Activated CD4-positive, alpha-beta T cell treated with anti-CD3 and anti-CD28 coated beads, Interleukin-2, amount 10 ng/mL, durations not matched to agents 24 days and 14 days (primary cell): ENCODE data around the gene TTC31. TPM values are rescaled to one million over a fixed set of nuclear protein-coding genes. Genes with fewer than 3 reads are reported as not detected.
A peak's percentile ranks its signal among the peaks of the same experiment; 100 is the strongest.

Experiments
- DNase-seq: peaks from one replicate; pipeline ENCODE4 v3.0.0; 2022
- H3K27ac Mint-ChIP-seq: one replicate; pipeline ENCODE4 v1.8.0; 2022; ENCODE audit warnings: mild to moderate bottlenecking, mixed read lengths
- H3K27me3 Mint-ChIP-seq: one replicate; pipeline ENCODE4 v1.8.0; 2022; ENCODE audit warnings: mixed read lengths
- H3K36me3 Mint-ChIP-seq: one replicate; pipeline ENCODE4 v1.8.0; 2022; ENCODE audit warnings: low read depth, mild to moderate bottlenecking, mixed read lengths
- H3K4me1 Mint-ChIP-seq: one replicate; pipeline ENCODE4 v1.8.0; 2021; ENCODE audit warnings: mixed read lengths
- H3K4me3 Mint-ChIP-seq: one replicate; pipeline ENCODE4 v1.8.0; 2022; ENCODE audit warnings: mild to moderate bottlenecking, moderate library complexity, mixed read lengths
- H3K9me3 Mint-ChIP-seq: one replicate; pipeline ENCODE4 v1.8.0; 2021; ENCODE audit warnings: mixed read lengths
- intact Hi-C: fragments of 100-400 bp; cut with micrococcal nuclease; formaldehyde crosslinking; loops from one replicate; pipeline ENCODE4 v1.15.1; 2023
- total RNA-seq: library from RNA; stranded (reverse); gene quantifications from 2 replicates; pipeline ENCODE4 v1.2.3, GENCODE V29; 2022

TTC31 gene
- total RNA-seq, 1 donor from 2014 or later = 31.5 TPM

DNA sequence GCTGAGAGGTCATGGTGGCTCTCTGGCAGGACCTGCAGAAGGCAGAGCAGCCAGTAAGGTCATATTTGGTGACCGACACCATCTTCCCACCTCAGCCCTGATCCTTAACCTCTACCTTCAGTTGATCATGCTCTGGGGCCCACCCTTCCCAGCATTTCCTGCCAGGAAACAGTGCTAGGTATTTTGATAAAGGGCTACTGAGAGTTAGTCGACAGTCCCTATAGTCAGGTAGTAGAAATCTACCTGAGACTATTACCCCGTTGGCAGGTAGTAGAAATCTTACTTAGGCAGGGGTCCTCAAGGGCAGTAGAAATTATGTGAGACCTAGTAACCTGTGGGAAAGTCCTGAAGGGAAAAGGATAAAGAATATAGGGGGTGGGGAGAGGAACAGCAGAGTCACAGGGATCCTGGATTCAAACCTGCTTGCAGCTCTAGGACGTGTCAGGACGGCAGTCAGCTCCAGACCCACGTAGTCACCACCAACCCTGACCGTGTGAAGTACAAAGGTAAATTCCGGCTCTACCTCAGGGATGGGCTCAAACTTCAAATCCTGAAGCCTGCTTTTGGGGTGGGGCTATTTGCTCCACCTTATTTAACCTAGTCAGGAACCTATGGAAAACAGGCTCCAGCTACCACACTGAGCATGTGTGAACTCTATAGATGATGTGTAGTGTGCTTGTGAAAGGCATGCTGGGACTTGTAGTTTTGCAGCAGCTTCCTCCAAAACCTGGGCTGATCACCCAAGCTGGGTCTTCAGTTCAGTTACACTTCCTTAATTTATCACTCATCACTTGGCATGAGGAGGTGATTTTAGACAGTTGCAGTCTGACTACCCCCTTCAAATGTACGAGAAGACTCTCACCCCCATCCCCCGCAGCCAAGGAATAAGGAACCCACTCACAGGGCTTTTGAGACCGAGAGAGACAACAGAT, 43.1 kb downstream of the TTC31 start, which contains the start of gene DQX1:
DQX1 (minus strand) TSS at position 515 of the 932 bp plus-strand sequence; CDS start at position 13, 502 bp downstream.
- Mint-ChIP-seq H3K27me3 (peaks cover 5% of the 10 kb centered on the region), H3K4me3 (peak within 1 kb of the TSS; percentile 43), H3K9me3 (no peaks in the 10 kb centered on the region), H3K36me3 (peaks cover 41% of the 10 kb centered on the region), H3K4me1 (peaks cover 26% of the 10 kb centered on the region), H3K27ac (no peak within 1 kb of the TSS)
- intact Hi-C loops = no loop called here
- peak; percentile 76 for DNase-seq

DNA sequence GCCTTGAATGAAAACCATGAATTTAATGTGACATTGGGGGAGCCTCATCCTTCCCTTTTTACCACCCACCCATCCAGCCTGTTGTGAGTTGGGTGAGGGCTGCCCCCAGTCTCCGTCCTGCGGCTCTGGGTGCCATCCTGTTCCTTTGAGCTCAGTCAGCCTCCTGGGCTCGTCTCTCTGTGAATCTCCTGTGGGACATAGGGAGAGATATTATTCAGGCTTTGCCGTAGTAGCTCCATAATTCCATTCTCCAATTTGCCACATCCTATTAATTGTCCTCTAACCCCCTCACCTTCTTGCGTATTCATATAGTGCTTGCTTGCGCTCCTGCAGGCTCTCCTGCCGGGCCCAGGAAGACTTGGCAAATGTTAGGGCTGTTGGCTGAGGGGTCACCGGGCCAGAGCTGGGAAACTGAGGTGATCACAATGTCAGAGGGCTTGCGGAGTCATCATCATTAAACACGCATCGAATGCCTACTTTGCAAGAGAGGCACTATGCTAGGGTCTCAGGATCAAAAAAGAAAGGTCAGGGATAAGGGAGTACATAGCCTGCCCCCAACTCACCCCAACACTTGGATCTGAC, 43.9 kb downstream of the TTC31 start:
- intact Hi-C loops = no loop called here
- H3K36me3 Mint-ChIP-seq = peaks cover 46% of the 10 kb centered on the region
- peaks cover 33% of the 10 kb centered on the region for H3K4me1 Mint-ChIP-seq
- no peaks in the 10 kb centered on the region for H3K9me3 Mint-ChIP-seq
- no peak for DNase-seq
- peaks cover under 1% of the 10 kb centered on the region for H3K27me3 Mint-ChIP-seq
- peak overlapping the region; percentile 43 for H3K4me3 Mint-ChIP-seq
- H3K27ac Mint-ChIP-seq = no peak overlapping the region

DNA sequence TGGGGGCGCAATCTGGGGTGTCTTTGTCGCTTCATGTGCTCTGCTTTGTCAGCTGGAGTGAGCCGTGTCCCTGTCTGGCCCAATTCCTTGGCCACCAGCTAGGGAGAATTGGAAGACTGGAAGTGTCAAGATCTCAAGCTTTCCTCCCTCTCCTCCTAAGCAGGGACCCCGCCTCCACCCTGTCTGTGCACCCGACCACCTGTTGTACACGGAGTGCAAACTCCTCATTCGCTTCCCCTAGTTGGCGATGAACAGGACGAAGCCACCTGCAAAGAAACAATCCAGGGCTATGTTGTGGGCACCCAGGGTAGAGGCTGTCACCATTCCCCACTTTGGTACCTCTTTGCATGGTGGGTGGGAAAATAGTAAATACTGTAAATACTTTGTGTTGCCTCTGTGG, 44.9 kb downstream of the TTC31 start:
- Mint-ChIP-seq H3K36me3 (peaks cover 55% of the 10 kb centered on the region), H3K27me3 (no peaks in the 10 kb centered on the region), H3K4me1 (peaks cover 38% of the 10 kb centered on the region), H3K27ac (no peak overlapping the region), H3K4me3 (peak overlapping the region; percentile 96), H3K9me3 (no peaks in the 10 kb centered on the region)
- DNase-seq = no peak
- intact Hi-C loops = no loop called here

DNA sequence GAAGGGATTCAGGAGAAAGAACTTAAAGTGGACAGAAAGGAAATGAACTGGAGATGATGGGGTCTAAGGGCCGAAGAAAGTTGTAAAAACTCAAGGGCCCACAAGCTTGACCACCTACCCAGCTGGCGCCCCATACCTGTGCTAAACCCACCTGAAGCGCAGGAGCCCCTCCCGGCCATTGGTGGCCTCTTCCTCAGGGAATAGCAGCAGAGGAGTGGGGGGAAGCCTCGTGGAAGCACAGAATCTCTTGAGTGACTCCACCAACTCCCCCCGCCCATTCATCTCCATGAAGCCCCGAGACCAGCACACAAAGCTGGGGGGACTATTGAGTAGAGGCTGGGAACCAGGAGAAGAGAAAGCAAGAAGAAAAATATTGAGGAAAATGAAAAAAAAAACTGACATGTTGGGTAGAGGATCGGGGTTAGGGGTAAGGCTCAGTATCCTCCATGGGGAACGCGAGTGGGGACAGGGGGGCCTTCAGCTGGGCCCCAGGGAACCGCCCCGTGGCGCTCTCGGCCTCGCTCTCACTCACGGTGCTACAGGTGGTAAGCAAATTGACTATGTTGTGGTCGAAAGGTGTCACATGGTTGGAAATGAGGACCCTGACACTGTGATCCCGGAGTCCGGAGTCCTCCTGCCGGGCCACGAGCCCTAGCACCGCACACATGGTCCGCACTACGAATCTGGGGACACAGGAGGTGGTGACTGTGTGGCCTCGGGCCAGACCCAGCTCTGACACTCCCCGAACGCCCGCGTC, 45.9 kb downstream of the TTC31 start:
- H3K27me3 Mint-ChIP-seq = no peaks in the 10 kb centered on the region
- peak overlapping the region; percentile 96 for H3K4me3 Mint-ChIP-seq
- H3K36me3 Mint-ChIP-seq = peaks cover 56% of the 10 kb centered on the region
- H3K4me1 Mint-ChIP-seq = peaks cover 35% of the 10 kb centered on the region
- H3K27ac Mint-ChIP-seq = peak overlapping the region; percentile 96
- intact Hi-C loops = loop anchor here (1.0 kb wide), 8 partner anchors 11 to 430 kb away; partner anchors contain the start of genes DOK1, INO80B, MRPL53 and POLE4
- H3K9me3 Mint-ChIP-seq = no peaks in the 10 kb centered on the region
- DNase-seq = no peak

DNA sequence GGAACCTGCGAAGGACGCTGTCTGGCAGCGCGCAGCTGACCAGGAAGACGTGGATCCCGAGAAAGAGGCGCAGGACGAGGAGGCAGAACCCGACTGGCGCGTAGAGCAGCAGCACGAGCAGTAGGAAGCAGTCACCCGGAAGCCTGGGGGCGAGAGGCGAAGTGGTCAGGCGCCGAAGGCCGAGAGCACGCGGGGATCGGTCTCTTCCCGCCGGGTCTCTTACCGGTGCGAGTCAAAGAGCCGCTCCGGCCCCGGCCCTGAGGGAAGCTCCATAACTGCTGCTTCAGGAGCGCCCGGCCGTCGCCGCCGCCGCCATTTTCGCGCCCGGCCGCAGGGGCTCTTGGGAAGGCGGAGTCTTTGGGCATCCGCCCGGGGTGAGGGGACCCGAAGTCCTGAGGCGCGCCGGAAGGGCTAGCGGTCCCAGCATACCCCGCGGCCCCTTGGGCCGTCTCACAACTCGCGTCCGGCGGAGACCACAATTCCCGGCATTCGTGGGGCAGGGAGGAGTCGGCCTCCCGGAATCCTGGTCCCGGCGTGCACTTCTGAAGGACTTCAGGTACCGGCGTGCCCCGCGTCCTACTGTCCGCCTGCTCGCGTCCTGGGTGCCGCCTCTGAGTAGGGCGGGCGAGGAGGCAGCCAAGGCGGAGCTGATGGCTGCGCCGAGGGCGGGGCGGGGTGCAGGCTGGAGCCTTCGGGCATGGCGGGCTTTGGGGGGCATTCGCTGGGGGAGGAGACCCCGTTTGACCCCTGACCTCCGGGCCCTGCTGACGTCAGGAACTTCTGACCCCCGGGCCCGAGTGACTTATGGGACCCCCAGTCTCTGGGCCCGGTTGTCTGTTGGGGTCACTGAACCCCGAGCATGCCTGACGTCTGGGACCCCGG, 46.7 kb downstream of the TTC31 start, which contains the start of the genes AUP1 and HTRA2:
AUP1 (minus strand) TSS at position 350 of the 882 bp plus-strand sequence; CDS start at position 273, 77 bp downstream.
HTRA2 (plus strand) TSS at position 577 of the 882 bp plus-strand sequence; CDS start at position 651, 74 bp downstream.
- Mint-ChIP-seq H3K27ac (peak within 1 kb of the TSS; percentile 96), H3K4me1 (peaks cover 35% of the 10 kb centered on the region), H3K27me3 (no peaks in the 10 kb centered on the region), H3K4me3 (peak within 1 kb of the TSS; percentile 96), H3K9me3 (no peaks in the 10 kb centered on the region), H3K36me3 (peaks cover 58% of the 10 kb centered on the region)
- intact Hi-C loops = loop anchor here (1.0 kb wide), 9 partner anchors 12 to 429 kb away; partner anchors contain the start of genes DOK1, INO80B, MRPL53 and POLE4
- DNase-seq = peak; percentile 97

DNA sequence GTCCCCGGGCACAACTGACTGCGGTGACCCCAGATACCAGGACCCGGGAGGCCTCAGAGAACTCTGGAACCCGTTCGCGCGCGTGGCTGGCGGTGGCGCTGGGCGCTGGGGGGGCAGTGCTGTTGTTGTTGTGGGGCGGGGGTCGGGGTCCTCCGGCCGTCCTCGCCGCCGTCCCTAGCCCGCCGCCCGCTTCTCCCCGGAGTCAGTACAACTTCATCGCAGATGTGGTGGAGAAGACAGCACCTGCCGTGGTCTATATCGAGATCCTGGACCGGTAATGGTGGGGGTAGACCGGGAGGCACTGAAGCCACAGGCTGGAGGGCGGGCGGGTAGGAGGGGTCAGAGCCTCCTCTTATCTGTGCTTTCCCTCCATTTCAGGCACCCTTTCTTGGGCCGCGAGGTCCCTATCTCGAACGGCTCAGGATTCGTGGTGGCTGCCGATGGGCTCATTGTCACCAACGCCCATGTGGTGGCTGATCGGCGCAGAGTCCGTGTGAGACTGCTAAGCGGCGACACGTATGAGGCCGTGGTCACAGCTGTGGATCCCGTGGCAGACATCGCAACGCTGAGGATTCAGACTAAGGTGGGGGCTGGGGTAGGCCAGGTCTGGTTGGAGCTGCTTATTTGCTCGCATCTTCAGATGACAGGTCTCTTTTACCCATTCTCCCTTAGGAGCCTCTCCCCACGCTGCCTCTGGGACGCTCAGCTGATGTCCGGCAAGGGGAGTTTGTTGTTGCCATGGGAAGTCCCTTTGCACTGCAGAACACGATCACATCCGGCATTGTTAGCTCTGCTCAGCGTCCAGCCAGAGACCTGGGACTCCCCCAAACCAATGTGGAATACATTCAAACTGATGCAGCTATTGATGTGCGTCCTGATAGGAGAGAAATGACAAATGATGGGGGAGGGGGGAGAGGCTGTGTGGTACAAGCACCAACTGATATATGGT, 47.6 kb downstream of the TTC31 start:
- DNase-seq = peak; percentile 85
- Mint-ChIP-seq H3K27me3 (no peaks in the 10 kb centered on the region), H3K27ac (peak overlapping the region; percentile 92), H3K4me3 (peak overlapping the region; percentile 96), H3K9me3 (no peaks in the 10 kb centered on the region), H3K4me1 (peaks cover 35% of the 10 kb centered on the region), H3K36me3 (peaks cover 53% of the 10 kb centered on the region)
- intact Hi-C loops = loop anchor here (1.0 kb wide), 1 partner anchor 19 kb away; no protein-coding TSS in a partner anchor

DNA sequence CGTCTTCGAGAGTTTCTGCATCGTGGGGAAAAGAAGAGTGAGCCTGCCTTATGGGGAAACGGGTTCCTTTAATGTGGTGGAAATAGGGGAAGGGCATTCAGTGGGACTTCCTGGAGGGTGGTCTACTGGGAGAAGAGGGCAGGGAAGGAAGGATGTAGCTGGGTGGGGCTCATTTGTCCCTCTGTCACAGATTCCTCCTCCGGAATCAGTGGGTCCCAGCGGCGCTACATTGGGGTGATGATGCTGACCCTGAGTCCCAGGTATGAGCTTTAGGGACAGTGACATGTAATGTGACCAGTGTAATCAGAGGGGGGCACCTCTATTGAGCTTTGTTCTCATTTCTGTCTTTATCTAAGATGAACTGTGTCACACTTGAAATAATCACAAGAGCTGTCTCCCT, 48.8 kb downstream of the TTC31 start:
- peaks cover 43% of the 10 kb centered on the region for H3K36me3 Mint-ChIP-seq
- intact Hi-C loops = loop anchor here (2.0 kb wide), 1 partner anchor 281 kb away; no protein-coding TSS in a partner anchor
- no peaks in the 10 kb centered on the region for H3K27me3 Mint-ChIP-seq
- no peak for DNase-seq
- peaks cover 29% of the 10 kb centered on the region for H3K4me1 Mint-ChIP-seq
- peak overlapping the region; percentile 96 for H3K4me3 Mint-ChIP-seq
- no peaks in the 10 kb centered on the region for H3K9me3 Mint-ChIP-seq
- peak overlapping the region; percentile 92 for H3K27ac Mint-ChIP-seq

DNA sequence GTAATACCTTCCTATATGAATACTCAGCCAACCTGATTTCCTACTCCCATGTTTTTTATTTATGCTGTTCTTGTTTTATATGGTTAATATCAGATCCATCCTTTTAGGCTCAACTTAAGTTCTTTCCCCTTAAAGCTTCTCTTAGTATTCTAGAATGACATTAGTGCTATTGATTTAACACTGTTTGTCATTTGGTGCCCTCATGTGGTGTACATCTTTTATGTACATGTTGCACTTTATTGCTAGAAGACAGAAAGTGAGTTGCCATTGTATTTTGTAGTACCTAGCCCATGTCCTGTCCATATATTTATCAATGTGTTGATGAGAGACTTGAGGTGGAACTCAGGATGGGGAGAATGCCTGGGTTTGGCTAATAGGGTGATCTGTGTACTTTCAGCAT, 49.3 kb downstream of the TTC31 start:
- no peaks in the 10 kb centered on the region for H3K9me3 Mint-ChIP-seq
- peak overlapping the region; percentile 96 for H3K4me3 Mint-ChIP-seq
- peak; percentile 79 for DNase-seq
- peak overlapping the region; percentile 2 for H3K27ac Mint-ChIP-seq
- peaks cover 26% of the 10 kb centered on the region for H3K4me1 Mint-ChIP-seq
- intact Hi-C loops = loop anchor here (2.0 kb wide), 1 partner anchor 281 kb away; no protein-coding TSS in a partner anchor
- H3K27me3 Mint-ChIP-seq = no peaks in the 10 kb centered on the region
- H3K36me3 Mint-ChIP-seq = peaks cover 37% of the 10 kb centered on the region

DNA sequence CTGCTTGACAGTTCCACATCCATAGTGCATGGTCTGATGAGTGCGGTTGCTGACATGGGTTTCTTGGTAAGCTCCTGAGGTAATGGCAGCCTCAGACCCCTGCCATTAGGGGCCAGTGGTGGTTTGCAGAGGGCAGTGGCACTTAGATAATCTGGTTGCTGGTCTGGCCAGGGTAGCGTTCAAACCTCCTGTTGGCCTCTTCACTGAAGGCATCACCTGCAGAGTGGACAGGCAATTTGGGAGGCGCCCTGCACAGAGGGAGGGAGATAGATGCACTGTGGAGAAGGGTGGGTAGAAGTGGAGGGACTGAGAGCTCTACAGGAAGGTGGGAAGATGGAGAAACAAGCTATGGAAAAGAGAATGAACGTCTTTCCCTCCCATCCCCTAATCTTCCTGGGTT, 50.6 kb downstream of the TTC31 start:
- H3K9me3 Mint-ChIP-seq = no peaks in the 10 kb centered on the region
- peaks cover 25% of the 10 kb centered on the region for H3K36me3 Mint-ChIP-seq
- H3K27me3 Mint-ChIP-seq = peaks cover 7% of the 10 kb centered on the region
- peaks cover 18% of the 10 kb centered on the region for H3K4me1 Mint-ChIP-seq
- H3K27ac Mint-ChIP-seq = no peak overlapping the region
- no peak for DNase-seq
- no peak overlapping the region for H3K4me3 Mint-ChIP-seq
- intact Hi-C loops = loop anchor here (2.0 kb wide), 1 partner anchor 283 kb away; no protein-coding TSS in a partner anchor

DNA sequence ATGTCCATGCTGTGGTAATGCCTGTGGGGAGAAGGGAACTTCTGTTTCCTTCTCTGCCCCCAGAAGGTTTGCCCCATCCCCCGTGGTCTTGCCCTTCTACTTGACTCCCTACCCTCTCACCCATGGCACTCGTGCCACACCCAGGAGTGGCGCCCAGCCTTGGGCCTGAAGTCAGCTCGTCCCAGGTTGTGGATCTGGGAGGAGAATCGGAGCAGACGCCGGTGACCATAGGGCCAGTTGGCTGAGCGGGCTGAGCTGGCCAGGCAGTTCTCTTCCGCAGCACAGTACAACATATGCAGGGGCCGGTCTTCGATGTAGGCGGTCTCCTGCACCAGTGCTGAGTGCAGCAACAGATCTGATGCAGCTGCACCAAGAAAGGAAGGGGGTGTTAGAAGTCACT, 51.5 kb downstream of the TTC31 start:
- intact Hi-C loops = no loop called here
- H3K9me3 Mint-ChIP-seq = no peaks in the 10 kb centered on the region
- no peak for DNase-seq
- H3K27me3 Mint-ChIP-seq = peaks cover 12% of the 10 kb centered on the region
- peaks cover 21% of the 10 kb centered on the region for H3K4me1 Mint-ChIP-seq
- no peak overlapping the region for H3K4me3 Mint-ChIP-seq
- H3K27ac Mint-ChIP-seq = no peak overlapping the region
- peaks cover 20% of the 10 kb centered on the region for H3K36me3 Mint-ChIP-seq

DNA sequence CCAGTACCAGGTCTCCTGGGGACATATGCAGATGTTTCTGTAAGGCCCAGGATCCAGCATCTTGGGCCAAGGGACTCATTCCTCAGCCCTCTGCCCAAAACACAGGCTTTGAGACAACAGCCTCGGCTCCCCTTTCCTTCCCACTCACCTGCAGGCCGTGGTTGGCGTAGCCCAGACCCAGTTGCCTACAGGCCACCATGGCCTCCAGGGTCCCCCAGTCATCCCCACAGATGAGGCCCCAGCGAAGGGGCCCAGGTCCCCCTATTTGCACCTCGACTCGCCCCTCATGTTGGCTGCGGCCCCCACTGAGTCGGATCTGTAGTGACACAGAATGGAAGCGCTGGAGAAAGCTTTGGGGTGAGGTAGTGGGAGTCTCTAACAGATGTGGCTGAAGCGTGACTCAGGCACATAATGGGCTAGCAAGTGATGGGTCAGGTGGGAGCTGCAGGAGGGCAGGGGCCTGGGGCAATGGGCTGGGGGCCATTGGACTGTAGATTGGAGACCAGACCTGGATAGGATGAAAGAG, 52.6 kb downstream of the TTC31 start:
- Mint-ChIP-seq H3K27me3 (peaks cover 12% of the 10 kb centered on the region), H3K9me3 (no peaks in the 10 kb centered on the region), H3K4me1 (peaks cover 23% of the 10 kb centered on the region), H3K36me3 (peaks cover 20% of the 10 kb centered on the region), H3K27ac (no peak overlapping the region), H3K4me3 (no peak overlapping the region)
- DNase-seq = no peak
- intact Hi-C loops = no loop called here
